DMS153 (cell line): ENCODE data around the gene ACTR10.
A peak's percentile ranks its signal among the peaks of the same experiment; 100 is the strongest.

Source experiments
- DNase-seq: peaks from one replicate; lab custom pipeline; 2025; lab: John Stamatoyannopoulos, UW

Gene ACTR10

DNA sequence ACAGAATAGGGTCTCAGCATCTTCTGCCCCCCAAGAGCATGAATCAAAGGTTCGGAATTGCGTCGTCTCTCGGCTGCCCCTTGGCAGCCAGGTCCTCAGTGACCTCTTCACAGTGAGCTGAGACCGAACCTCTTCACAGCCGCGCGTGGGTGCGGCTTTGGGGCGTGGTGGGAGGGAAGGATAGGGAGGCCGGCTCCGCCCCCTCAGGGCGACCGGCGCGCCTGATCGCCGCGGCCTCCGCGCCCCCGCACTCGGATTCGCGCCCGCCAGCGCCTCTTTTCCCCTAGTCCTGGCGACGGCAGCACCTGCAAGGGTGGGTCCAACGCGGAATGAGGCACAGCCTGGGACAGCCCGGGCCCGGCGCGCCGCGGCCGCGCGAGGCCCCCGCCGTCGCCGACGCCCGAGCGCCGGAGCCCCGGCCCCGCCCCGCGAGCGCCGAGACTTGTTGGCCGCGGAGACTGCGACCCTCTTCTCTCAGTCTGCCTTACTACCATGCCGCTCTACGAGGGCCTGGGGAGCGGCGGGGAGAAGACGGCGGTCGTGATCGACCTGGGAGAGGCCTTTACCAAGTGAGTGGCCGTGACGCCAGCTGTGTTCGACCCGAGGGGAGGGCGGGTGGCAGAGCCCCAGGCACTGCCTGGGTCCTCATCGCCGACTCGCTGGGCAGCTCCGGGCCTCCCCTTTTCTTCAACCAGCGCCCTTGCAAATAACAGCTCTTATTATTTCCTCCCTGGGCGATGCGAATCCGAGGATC, at the start of gene ACTR10:
TSS of gene ACTR10 (plus strand) at position 424 of the 754 bp plus-strand sequence. CDS start at position 493, 69 bp downstream.
- DNase-seq, result peak; percentile 70

DNA sequence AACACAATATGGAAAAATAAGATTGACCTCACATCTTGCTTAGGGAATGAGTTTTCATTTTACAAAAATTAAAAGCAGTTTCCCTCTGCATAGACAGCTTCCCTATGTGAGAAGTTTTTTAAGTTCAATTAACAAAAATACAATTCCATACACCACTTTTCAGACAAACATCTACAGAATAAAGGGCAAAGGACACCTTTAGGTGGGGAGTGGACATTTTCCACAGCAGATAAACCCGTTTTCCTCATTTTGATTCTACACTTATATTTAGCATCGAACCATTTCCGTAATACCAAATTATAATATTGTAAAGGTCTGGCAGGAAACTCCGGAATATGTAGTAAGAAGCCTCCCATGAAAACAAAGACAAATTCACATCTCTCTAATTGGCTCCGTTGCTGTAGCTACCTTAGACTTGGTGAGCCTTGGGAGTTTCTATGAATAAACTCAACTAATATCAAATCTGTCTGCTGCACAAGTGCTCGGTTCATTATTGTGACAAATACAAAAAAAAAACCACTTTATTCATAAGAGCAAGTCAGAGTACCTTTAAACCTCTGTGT, 49.6 kb upstream of the ACTR10 start:
- DNase-seq, result no peak

- DNase-seq, result no peak
Measured at GRCh38 chr14:58151133-58152013, 48.6 kb upstream of the ACTR10 start.

DNA sequence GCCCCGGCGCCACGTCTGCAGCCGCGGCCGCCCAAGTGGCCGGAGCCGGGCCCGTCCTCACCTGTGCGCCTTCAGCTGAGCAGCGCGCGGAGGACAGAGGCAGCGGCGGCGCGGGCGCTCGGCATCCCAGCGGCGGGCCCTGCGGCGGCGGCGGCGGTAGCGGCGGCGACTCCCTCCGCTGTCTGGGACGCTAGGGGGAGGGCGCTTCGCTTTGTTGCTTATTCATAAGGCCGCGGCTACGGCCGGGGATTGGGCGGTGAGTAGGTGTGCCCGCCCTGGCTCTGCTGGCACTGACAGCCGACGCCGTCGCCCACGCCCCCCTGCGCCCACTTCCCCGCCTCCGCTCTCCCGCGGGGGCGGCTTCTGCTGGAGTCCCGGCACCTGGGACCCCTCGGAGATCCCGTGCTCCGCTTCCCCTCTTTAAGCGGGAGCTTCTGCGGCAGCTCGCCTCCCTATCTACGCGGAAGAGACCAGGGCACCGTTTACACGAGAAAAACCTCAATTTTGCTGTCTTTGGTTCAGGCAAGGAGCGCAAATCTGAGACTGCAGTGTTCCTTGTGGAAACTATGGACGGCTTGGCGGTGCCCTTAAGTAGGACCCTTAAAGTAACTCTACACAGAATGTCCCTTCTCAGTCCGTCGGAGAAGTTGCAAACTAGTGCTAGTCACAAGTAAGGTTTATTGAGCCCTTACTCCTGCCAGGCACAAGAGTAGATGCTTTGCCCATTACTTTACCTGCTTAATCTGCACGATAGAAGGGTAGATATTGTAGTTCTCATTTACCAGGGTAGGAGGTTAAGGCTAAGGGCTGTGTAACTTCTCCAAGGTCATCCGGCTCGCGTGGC, 47.7 kb upstream of the ACTR10 start, which contains the start of gene ARMH4:
TSS of gene ARMH4 (minus strand) at position 200 of the 844 bp plus-strand sequence. CDS start 12,855 bp downstream, outside the sequence.
- peak; percentile 44 for DNase-seq

GRCh38 chr14:58160561-58160960, 39.4 kb upstream of the ACTR10 start:
- DNase-seq, result no peak

- peak; percentile 57 for DNase-seq
Measured at GRCh38 chr14:58166005-58166983, 33.7 kb upstream of the ACTR10 start.

DNA sequence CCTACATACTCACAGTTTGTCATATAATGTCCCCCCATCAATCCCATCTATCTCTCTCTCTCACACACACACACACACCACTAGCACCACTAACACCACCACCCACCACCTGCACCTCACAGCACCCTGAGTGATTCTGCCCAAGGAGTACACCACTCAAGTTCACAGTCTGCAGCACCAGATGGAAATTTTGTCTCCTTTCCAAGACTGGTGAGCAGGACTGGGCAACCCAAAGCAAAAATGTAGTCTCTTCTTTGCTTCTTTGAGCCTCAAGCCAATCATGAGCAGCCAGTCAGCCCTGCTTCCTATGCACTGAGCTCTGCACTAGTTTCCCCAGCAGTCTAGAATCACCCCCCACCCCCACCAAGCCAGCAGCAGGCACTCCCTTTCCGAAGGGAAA, 32.9 kb upstream of the ACTR10 start:
- DNase-seq, result no peak

DNA sequence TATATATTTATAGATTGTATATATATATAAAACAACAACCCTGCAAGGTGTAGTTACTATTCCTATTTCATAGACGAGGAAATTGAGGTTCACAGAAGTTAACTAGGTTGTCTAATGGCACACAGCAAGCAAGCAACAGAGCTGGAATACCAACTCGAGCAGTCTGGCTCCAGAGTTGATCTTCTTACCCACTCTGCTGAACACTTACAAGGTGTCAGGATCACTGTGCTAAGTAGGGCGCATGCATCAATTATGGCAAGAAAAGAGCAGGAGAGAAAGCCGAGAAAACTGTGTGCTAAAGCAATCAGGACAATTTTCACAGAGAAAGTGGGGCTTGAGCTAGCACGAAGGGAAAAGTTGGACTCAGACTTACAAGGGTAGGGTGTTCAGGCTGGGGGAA, 32.1 kb upstream of the ACTR10 start:
- DNase-seq, result no peak

- DNase-seq, result peak; percentile 60
Measured at GRCh38 chr14:58171090-58171489, 28.9 kb upstream of the ACTR10 start.

DNA sequence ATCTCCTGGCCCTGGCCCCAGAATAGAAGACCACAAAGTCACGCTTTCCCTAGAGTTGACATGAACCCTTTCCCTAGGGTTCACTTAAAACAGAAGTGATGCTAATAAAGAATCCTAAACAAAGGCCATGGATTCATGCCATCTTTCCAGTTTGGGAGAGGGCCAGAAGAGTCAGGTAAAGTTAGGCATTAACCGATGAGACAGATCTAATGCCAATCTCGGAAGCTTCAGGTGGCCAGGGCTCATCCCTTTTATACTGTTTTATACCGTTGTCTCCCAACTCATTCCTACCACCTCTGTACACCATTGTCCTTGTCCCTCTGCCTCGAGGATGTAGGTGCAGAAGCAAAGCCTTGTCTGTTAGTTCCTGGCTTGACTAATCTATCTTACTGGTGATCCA, 22.8 kb upstream of the ACTR10 start:
- no peak for DNase-seq

DNA sequence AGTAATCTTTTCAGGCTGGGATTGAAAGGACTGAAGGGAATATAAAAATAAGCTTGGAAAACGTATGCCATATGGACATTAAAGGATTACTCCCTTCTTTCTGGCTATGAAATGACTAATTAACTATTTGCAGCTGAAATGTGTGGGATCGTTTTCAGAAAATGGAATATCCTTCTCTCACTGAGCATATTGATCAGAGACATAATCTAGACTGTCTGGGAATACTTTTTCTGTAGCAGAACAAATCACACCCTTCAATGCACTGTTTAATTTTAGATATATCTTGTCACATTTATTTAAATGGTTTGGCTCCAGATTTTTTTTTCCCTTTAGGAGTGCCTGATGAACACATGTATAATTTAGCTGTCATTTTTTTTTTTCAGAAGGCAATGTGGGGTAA, 10.8 kb upstream of the ACTR10 start:
- no peak for DNase-seq

DNA sequence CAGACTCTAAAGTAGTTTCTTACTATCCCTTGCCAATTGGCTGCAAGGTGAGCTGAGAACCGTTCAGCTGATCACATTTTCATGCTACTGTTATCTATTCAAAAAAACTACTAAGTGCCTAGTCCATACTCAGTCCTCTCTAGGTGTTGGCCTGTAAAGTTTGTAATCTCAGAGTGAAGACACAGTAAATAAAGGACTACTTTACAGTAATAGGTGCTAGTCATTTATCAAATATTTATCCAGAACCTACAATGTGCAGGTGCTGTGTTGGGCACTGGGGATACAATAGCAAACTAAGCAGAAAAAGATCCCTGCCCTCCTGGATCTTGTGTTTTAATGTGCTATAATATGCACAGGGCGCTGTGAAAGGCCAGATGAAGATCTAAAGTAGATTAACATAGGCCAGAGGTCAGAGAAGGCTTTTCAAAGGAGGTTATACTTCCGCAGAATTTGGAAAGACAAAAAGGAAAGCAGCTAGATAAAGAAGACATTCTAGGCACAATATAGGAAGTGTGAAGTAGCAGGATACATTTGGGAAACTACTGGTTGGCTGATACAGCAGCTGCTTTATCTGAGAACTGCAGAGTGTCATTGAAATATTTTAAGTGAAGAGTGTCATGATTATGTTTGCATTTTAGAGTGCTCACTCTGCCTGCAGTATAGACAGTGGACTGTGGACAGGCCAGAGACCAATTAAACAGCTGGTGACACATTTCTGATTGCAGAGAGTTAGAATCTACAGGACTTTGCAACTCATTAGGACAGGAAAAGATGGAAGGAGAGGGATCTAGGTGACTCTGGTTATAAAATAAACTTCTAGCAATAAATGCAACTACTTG, 8.0 kb upstream of the ACTR10 start:
- DNase-seq, result no peak

- DNase-seq, result no peak
Measured at GRCh38 chr14:58193542-58193941, 6.4 kb upstream of the ACTR10 start.

DNA sequence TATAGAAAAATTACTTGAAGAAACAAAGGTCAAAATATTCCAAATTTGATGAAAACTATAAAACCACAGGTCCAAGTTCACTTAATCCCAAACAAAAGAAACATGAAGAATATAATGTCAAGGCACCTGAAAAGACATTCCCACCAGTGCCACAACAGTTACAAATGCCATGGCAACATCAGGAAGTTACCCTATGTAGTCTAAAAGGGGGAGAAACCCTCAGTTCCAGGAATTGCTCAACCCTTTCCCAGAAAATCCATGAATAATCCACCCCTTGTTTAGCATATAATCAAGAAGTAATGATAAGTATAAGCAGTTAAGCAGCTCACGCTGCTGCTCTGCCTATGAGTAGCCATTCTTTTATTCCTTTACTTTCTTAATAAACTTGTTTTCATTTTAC, 3.8 kb upstream of the ACTR10 start:
- DNase-seq, result no peak

DNA sequence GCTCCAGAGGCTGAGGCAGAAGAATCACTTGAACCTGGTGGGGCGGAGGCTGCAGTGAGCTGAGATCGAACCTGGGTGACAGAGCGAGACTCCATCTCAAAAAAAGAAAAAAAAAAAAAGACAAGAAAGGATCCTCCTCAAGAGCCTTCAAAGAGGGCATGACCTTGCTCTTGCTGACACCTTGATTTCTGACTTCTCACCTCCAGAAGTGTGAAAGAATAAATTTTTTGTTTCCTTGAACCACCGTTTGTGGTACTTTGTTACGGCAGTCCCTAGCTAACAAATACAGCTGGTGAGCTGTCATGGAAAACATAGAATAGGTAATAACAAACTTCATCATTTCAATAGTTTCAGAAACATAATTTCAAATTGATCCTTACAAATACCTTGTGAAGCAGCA, 1.9 kb upstream of the ACTR10 start:
- DNase-seq, result no peak

GRCh38 chr14:58200480-58200841, 512 bp downstream of the ACTR10 start:
- DNase-seq, result no peak

DNA sequence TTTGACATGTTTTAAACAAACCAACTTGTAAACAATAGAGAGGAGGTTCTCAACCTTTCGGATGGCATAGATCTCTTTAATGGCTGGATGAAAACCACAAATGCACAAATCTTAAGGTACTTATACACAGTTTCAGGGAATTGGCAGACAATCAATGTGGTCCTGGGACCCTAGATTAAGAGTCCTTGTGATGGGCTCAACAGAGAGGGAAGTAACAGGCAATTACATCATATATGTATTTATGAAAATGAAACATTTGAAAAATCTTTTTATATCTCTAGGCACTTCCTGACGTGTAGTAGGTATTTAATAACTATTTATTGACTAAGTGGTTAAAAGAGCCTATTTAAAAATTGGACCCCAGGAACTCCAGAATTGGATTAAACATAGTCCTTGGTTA, 897 bp downstream of the ACTR10 start:
- no peak for DNase-seq

GRCh38 chr14:58213176-58213575, 13.2 kb downstream of the ACTR10 start:
- DNase-seq, result no peak

GRCh38 chr14:58215191-58215914, 15.4 kb downstream of the ACTR10 start:
- DNase-seq, result no peak
